Fibroblast of skin of abdomen (primary cell): Measurements from ENCODE around the gene OR52E1. TPM values are rescaled to one million over a fixed set of nuclear protein-coding genes. Genes with fewer than 3 reads are reported as not detected.
A peak's percentile ranks its signal among the peaks of the same experiment; 100 is the strongest.

Experiments used
- DNase-seq: peaks from one replicate; pipeline ENCODE4 v3.0.0-alpha.2; 2013
- polyA plus RNA-seq, 2 experiments: library from polyadenylated mRNA; unstranded; fragments of 120-200 nt; gene quantifications; one replicate each; pipeline ENCODE4 v1.2.1, GENCODE V29; 2013; ENCODE audit not compliant: insufficient read length in 2 of 2

Gene OR52E1
- not detected for polyA plus RNA-seq (2013, experiment 1 of 2; ENCODE audit: insufficient read length)
- not detected for polyA plus RNA-seq (2013, experiment 2 of 2; ENCODE audit: insufficient read length)

DNA sequence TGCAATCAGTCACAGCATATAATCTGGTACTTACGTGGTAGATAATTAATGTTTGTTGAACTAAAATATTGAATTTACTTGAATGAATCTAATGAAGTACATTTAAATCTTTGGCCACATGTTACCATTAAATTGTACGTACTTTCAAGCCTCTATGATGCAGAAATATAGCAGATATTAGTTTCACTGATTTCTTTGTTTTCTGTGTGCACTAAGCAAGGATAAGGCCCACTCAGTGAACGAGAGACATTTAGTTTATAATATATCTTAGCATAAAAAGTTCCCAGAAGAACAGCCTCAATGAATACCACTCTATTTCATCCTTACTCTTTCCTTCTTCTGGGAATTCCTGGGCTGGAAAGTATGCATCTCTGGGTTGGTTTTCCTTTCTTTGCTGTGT is at the start of gene OR52E1:
Gene OR52E1 (plus strand): TSS at position 301 of the 400 bp plus-strand sequence.
- no peak for DNase-seq

DNA sequence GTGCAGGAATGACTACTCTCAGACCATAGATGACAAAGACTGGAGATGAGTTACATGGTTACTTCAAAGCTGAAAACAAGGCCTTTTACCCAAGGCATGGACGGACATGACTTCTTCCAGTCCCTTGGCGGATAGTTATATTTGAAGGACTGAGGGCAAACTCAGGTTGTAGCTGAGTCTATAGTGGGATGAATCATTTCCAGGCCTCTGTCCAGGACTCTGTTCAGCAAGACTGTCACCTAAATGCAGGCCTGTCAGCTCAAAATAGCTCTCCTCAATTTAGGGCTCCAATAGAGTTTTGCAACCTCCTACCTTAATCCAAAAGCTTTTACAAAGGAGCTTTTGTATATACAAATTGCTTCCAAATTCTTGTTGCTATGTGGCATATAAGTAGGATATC is 47.4 kb upstream of the OR52E1 start:
- DNase-seq, result no peak

DNA sequence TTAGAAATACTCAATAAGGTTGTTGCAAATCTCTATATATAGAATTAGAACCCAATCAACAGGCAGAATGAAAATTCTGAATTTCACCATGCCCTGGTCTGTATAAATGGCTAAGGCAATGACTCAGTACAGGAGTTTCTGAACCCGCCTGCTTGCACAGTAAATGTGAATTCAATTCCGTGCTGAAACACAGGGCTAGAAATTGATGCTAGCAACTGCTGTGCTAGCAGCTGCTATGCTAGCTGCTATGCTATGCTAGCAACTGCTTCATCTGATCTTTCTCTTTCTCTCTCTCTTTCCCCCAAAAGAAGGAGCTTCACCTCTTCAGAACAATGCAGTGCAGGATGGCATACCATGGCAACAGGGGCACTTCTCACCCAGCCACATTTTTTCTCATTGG is 32.7 kb upstream of the OR52E1 start:
- DNase-seq, result no peak

DNA sequence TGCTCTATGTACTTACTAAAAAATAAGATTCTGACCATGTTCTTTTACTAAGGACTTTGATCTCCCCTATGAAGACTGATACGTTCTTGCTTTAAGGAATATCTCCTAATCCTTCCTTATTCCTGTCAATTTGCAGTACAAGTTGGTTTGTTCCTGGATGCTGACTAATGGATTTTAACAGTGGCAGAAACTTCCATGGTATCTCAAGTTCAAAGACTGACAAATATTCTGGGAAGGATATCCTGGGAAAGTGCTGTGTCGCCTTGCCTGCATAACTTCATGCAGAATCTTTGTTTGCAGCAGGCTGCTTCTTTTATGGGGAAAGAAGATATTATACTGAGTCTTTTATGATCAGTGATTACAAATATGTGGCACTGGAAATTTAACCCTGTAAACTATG is 31.4 kb upstream of the OR52E1 start:
- no peak for DNase-seq

DNA sequence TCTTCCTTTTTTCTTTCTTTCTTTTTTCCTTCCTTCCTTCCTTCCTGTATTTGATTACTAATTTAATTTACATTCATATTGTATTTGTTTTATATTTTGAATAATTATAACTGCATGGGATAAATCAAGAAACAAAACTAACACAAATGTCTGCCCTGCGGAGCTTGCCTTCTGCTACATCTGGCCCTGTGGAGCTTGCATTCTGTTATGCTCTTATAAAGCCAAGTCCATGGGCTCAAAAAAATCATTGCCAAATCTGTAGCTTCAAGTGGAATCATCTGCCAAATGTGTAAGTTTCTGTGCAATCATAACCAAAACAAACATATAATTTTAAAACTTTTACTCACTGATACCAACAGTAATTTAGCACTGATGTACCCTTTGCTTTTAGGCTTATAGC is 31.0 kb upstream of the OR52E1 start:
- DNase-seq, result no peak

DNA sequence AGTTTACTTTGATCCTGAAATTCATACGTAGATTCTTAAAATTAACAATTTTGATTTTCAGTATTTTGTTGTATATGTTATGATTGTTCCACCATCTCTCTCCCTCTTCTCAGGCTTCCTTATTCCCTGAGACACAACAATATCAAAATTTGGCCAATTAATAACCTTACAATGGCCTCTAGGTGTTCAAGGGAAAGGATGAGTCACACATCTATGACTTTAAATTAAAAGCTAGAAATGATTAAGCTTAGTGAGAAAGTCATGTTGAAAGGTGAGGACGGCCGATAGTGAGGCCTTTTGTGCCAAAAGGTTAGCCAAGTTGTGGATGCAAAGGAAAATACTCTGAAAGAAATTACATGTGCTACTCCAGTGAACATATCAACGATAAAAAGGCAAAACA is 28.5 kb upstream of the OR52E1 start:
- DNase-seq, result no peak

DNA sequence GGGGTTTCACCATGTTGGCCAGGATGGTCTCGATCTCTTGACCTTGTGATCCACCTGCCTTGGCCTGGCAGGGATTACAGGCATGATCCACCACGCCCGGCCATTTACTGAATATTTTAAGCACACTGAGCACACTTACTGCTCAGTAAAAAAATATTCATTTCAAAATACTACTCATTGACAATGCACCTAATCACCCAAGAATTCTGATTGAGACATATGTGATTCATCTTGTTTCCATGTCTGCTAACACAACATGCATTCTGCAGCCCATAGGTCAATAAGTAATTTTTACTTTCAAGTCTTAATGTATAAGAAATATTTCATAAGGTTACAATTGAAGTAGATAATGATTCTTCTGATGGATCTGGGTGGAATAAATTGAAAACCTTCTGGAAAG is 27.3 kb upstream of the OR52E1 start:
- DNase-seq, result peak; percentile 6

DNA sequence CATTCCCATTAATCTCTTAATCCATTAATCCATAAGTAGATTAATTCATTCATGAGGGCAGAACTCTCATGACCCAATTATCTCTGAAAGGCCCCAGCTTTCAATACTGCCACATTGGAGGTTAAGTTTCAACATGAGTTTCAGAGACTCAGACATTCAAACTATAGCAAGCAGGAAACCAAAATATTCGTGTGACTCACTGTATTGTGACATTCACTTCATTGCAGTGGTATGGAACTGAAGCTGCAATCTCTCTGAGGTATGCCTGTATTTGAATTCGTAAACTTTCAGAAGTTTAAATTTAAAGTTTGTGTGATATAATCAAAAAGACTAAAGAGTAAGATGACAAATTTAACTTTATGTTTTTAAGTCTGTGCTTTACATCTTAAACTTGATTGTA is 26.0 kb upstream of the OR52E1 start:
- peak; percentile 69 for DNase-seq

DNA sequence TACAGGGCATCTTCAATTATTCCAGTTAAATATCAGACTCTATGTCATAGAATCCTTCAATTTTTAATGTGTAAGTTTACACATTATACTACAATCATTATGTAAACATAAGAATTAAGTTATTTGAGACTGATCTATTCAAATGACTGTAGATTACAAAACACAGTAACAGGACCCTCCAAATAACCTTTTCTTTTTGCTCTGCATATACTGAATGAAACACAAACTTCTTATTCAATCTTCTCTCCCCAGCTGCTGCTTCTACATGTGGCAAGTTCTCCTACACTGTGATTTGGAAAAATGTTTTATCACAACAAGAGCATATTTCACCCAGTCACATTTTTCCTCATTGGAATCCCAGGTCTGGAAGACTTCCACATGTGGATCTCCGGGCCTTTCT is 23.1 kb upstream of the OR52E1 start, which contains the start of gene OR52J3:
Gene OR52J3 (plus strand): TSS at position 301 of the 400 bp plus-strand sequence. CDS start 0 bp downstream, at position 301.
- no peak for DNase-seq

DNA sequence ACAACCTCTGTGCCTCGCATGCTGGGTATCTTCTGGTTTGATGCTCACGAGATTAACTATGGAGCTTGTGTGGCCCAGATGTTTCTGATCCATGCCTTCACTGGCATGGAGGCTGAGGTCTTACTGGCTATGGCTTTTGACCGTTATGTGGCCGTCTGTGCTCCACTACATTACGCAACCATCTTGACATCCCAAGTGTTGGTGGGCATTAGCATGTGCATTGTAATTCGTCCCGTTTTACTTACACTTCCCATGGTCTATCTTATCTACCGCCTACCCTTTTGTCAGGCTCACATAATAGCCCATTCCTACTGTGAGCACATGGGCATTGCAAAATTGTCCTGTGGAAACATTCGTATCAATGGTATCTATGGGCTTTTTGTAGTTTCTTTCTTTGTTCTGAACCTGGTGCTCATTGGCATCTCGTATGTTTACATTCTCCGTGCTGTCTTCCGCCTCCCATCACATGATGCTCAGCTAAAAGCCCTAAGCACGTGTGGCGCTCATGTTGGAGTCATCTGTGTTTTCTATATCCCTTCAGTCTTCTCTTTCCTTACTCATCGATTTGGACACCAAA is 22.5 kb upstream of the OR52E1 start:
- no peak for DNase-seq

DNA sequence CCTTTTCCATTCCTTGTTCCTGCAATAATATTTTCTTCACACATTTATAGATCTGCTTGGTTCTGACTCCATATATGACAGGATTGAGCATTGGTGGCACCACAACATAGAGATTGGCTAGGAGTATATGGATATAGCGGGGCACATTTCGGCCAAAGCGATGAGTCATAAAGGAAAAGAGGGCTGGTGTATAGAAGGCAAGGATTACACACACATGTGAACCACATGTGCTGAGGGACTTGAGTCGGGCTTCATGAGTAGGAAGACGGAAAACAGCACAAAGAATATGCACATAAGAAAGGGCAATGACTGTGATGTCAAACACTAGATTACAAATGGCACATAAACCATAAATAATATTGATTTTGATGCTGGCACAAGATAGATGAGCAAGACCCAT is 10.7 kb upstream of the OR52E1 start:
- peak; percentile 30 for DNase-seq

DNA sequence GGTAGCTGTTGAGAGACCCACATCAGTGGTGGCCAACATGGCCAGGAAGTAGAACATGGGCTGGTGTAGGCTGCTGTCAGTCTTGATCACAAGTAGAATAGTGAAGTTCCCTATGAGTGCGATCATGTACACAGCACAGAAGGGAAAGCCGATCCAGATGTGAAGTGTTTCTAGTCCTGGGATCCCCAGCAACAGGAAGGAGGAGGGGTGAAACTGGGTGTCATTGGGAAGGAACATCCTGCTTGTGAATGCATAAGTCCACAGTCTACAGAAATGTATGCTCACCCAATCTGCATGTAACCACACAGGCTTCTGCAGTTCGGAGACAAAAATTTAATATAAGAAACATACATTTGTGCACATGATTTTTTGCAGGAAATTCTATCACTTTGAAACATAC is 10.0 kb upstream of the OR52E1 start, which contains the start of gene OR52E2:
Gene OR52E2 (minus strand): TSS at position 237 of the 400 bp plus-strand sequence. CDS start 0 bp downstream, at position 237.
- no peak for DNase-seq

DNA sequence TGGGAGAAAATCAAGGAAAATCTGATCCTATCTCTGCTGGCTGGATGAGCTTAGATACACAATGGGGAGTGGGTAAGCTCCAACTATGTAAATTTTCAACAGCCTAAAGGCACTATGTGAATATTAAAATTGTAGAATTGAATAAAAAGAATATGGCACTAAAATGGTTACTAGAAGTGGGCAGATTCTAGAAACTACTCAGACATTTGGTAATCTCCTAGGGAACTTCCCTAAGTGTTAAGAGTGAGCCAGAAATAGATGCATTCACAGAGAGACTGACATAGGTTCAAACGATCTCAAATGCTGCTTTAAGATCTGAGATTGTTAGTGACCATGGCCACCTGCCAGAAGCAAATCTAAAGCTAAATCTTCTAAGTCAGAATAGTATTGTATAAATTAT is 4.3 kb upstream of the OR52E1 start:
- no peak for DNase-seq

DNA sequence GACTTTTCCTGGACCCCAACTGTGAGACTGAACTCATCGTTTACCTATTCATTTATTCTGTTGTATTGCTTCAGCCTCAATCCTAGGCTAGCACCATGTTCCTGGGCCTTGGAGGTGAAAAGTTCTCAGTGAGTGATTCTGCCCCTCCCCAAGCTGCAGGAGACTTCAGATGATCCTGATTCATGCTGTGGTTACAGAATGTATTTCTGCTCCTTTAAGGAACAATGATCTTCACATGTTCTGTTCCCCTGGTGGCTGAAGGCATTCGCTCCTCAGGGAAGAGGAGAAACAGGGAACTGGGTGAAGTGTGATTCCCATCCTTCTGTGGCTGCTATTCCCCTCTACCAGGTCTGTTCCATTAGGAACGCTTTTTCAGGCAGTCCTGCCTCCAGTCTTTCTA is 2.4 kb downstream of the OR52E1 start:
- no peak for DNase-seq

DNA sequence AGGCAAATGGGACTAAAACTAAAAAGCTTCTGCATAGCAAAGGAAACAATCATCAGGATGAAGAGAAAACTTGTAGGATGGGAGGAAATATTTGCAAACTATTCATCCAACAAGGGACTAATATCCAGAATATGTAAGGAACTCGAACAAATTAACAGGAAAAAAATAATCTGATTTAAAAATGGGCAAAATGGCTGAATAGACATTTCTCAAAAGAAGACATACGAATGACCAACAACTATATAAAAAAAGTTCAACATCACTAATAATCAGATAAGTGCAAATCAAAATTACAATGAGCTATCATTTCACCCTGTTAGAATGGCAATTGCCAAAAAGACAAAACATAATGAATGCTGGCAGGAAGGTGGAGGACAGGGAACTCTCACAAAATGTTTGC is 12.0 kb downstream of the OR52E1 start:
- DNase-seq, result no peak

DNA sequence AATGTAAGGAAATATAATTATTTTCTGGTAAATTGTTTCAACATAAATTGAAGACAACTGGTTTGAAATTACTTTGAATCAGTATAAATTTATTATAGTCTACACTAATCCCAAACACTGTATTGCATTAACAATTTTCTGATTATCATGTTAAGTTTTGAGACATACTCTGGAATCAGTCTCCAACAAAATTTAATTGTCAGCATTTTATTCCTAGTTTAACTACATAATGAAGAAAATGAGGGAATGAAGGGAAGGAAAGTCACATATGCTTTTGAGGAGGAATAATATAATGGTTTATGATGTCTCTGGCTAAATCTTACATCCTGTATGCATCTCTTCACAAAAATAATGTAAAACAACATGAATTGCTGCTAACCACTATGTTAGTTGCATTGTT is 14.2 kb downstream of the OR52E1 start:
- no peak for DNase-seq

DNA sequence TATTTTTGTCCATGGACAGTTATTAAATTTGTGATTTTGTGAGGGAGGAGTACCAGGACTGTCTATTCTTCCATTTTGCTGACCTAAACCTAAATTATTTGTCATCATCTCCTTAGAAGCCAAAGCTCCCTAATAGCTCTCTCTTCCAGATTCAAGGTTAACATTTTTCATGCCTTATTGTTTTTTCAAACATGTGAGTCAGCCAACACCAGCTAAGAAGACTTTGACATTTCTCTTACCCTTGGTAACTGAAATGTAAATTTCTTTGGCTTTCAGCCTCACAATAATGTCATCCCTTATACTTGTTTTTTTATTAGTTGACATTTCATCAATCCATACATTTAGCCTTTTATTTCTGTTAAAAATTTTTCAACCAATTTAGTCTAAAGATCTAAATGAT is 19.2 kb downstream of the OR52E1 start:
- DNase-seq, result no peak

DNA sequence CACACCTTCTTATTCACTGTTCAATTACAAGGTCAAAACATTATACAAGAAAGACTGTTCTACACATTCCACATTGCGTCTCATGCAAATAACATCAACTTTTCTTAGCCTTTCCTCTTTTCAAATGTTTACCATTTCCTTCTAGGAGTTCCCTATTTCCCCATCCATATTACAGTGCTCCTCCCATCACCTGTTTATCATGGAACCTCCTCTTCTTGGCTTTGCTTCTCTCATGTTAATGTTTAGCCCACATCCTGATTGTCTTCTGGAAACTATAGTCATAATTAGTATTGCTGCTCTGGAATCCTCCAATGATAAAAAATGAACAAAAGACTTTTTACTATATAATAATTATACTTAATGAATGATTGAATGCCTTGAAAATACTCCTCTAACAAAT is 21.3 kb downstream of the OR52E1 start:
- DNase-seq, result no peak

DNA sequence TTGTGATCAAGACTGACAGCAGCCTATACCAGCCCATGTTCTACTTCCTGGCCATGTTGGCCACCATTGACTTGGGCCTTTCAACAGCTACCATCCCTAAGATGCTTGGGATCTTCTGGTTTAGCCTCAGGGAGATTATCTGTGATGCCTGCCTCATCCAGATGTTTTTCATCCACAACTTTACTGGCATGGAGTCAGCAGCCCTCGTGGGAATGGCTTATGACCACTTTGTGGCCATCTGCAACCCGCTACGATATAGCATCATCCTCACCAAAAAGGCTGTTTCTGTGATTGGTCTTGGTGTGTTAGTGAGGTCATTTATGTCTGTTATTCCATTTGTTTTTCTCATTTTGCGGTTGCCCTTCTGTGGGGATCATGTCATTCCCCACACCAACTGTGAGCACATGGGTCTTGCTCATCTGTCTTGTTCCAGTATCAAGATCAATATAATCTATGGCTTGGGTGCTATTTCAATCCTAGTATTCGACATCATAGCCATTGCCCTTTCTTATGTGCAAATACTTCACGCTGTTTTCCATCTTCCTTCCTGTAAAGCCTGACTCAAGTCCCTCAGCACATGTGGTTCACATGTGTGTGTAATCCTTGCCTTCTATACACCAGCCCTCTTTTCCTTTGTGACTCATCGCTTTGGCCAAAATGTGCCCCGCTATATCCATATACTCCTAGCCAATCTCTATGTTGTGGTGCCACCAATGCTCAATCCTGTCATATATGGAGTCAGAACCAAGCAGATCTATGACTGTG is 23.6 kb downstream of the OR52E1 start:
- DNase-seq, result peak; percentile 62

DNA sequence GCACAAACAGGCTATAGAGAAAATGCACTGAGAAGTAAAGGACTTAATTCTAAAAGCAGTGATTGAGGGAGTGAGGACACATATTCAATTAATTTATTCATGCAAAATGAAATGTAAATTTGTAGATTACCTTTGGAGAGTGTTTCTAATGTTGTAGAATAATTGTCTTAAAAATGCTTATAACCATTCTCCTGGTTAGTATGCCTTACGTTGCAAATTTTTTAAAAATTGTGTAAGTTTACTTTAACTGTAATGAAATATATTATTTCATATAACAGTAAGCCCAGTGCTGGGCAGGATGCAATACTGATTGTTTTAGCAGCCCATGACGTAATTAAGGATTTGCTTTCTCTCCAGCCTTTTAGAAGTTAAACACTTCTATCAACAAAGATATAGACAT is 26.6 kb downstream of the OR52E1 start:
- no peak for DNase-seq

DNA sequence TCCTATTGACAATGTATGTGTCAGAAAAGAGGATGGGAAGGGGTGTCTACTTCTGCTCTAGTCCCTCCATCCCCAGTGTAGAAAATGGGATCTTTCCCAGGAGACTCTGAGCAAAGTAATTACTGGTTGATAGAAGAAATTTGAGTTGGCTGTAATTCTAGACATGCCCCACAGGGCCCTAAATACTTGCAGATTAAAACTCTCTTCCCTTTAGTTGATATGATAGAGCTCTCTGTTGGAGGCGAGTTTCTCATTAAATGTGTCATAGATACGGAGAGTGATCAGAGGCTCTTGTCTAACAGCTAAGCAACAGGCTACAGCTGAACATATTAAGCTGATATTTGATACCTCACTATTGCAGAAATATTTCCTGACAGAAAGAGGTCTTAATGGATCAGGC is 32.9 kb downstream of the OR52E1 start:
- DNase-seq, result no peak

DNA sequence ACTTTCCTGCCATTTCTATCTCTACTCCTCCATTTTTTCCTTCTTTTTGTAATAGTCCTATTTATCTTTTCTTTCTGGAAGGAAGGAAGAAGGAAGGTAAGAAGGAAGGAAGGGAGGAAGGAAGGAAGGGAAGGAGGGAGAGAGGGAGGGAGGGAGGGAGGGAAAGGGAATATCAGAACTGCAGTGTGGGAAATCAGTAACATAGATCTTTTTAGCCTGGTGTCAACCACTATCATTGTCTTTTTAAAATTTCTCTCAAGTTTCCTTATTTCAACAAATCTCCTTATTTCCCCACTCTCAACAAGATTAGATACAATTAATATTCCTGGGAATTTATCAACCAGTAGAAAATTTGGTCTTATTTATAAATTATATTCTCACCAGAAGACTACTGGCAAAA is 33.7 kb downstream of the OR52E1 start:
- DNase-seq, result no peak

DNA sequence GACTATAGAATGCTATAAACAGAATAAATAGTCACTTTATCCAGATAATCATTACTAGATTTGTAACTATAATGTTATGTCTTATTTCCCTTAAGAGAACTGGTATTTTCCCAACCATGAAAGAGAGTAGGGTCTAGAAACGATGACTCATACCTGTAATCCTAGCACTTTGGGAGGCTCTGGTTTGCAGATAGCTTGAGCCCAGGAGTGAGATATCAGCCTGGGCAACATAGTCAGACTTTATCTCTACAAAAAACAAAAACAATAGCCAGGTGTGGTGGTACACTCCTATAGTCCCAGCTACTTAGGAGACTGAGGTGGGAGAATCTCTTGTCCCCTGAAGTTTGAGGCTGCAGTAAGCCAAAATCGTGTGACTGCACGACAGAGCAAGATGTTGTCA is 37.9 kb downstream of the OR52E1 start:
- no peak for DNase-seq

DNA sequence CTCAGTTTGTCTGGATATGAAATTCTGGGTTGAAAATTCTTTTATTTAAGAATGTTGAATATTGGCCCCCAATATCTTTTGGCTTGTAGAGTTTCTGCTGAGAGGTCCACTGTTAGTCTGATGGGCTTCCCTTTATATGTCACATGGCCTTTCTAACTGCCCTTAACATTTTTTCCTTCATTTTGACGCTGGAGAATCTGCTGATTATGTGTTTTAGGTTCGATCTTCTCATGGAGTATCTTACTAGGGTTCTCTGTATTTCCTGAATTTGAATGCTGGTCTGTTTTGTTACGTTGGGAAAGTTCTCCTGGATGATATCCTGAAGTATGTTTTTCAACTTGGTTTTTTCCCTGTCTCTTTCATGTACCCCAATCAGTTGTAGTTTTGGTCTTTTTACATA is 46.0 kb downstream of the OR52E1 start:
- no peak for DNase-seq
